Naive B cell (primary cell): ENCODE results near the gene CDC42SE2. TPM values are rescaled to one million over a fixed set of nuclear protein-coding genes. Genes with fewer than 3 reads are reported as not detected.
"Not testable (repeated sequence)": the region's sequence is repeated elsewhere in the genome, so short reads cannot be mapped to it uniquely, and the experiment has no call there.

ENCODE experiments used
- ATAC-seq, 2 donors: fragments of 150-1000 bp; cut with Tn5 transposase; 2 replicates each; pipeline ENCODE4 v1.10.0; 2021; ENCODE audit warnings: low read depth in 2 of 2, mild to moderate bottlenecking in 2 of 2, moderate library complexity in 2 of 2
- DNase-seq: peaks from one replicate; pipeline ENCODE4 v3.0.0; 2022
- H3K27ac Mint-ChIP-seq, 6 donors: one replicate each; pipeline ENCODE4 v1.8.0; 2020 to 2022; ENCODE audit warnings: mild to moderate bottlenecking in 6 of 6, mixed read lengths in 6 of 6, moderate library complexity in 5 of 6, inconsistent platforms in 2 of 6
- H3K27me3 Mint-ChIP-seq, 3 donors: one replicate each; pipeline ENCODE4 v1.8.0; 2021 to 2022; ENCODE audit warnings: mixed read lengths in 3 of 3, mild to moderate bottlenecking in 1 of 3
- H3K36me3 Mint-ChIP-seq, 2 donors: one replicate each; pipeline ENCODE4 v1.8.0; 2020 to 2022; ENCODE audit warnings: mixed read lengths in 2 of 2, inconsistent platforms in 1 of 2, mild to moderate bottlenecking in 1 of 2
- H3K4me1 Mint-ChIP-seq, 3 donors: one replicate each; pipeline ENCODE4 v1.8.0; 2020 to 2022; ENCODE audit warnings: mixed read lengths in 3 of 3, inconsistent platforms in 1 of 3, mild to moderate bottlenecking in 1 of 3, moderate library complexity in 1 of 3
- H3K4me3 Mint-ChIP-seq, 8 donors: one replicate each; pipeline ENCODE4 v1.8.0; 2020 to 2022; ENCODE audit warnings: mild to moderate bottlenecking in 8 of 8, mixed read lengths in 8 of 8, moderate library complexity in 8 of 8, inconsistent platforms in 2 of 8
- H3K9me3 Mint-ChIP-seq, 7 donors: one replicate each; pipeline ENCODE4 v1.8.0; 2020 to 2022; ENCODE audit warnings: mixed read lengths in 7 of 7, mild to moderate bottlenecking in 5 of 7, inconsistent platforms in 2 of 7, moderate library complexity in 1 of 7
- polyA plus RNA-seq, 6 donors: library from polyadenylated mRNA; unstranded; fragments of 300-500 nt; fragmentation: Illumina TruSeq; gene quantifications; one replicate each; pipeline ENCODE4 v1.2.3, GENCODE V29; 2021; ENCODE audit warnings: low read depth in 6 of 6

The CDC42SE2 gene
- polyA plus RNA-seq, 6 donors from 2014 or later = 168 to 314 (median 243) TPM

DNA sequence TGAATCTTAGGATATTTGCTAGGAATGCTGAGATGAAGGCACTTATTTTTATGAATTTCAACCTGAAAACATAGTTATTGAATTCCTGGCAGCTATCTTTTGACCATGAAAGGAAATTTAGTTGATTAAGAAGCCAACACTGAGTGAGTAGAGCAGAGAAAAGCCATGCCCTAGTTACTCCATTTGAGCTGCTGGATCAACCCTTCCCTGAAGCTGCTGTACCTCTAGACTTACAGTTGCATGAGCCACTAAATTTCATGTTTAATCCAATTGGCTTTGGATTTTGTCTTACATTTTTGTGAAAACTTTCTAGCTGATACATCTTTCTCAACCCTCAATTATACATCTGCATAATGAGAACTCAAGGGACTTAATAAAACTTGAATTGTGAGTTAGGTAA lies 54.6 kb downstream of the CDC42SE2 start:
- no peak overlapping the region for H3K4me3 Mint-ChIP-seq
- peaks cover 11 to 26% of the 10 kb centered on the region in 2 donors for H3K36me3 Mint-ChIP-seq
- DNase-seq (no peak), ATAC-seq (no peak)
- H3K4me1 Mint-ChIP-seq = peaks cover 36 to 70% (median 58%) of the 10 kb centered on the region in 3 donors
- no peak overlapping the region for H3K27ac Mint-ChIP-seq
- no peaks in the 10 kb centered on the region for H3K27me3 Mint-ChIP-seq
- H3K9me3 Mint-ChIP-seq = peaks cover 0 to 3% (median 0%) of the 10 kb centered on the region in 7 donors

DNA sequence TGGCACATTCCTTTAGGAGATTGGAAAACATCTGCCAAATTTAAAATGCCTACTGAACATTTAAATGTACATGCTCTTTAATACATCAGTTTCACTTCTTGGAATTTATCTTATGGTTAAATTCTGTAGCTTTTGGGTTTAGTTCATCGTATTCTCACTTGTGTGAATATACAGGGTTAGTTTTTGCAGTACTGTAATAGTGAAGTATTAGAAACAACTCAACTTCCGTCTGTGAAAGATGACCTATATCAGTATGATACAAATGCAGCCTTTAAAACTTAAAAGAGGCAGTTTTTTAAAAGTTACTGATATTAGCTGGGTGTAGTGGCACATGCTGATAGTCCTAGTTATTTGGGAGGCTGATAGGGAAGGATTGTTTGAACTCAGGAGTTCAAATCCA lies 57.2 kb downstream of the CDC42SE2 start:
- Mint-ChIP-seq H3K27me3 (no peaks in the 10 kb centered on the region), H3K4me3 (peak overlapping the region in 2 of 8 donors; percentile 36 to 37), H3K4me1 (peaks cover 34 to 67% (median 47%) of the 10 kb centered on the region in 3 donors), H3K36me3 (peaks cover 11 to 26% of the 10 kb centered on the region in 2 donors), H3K9me3 (peaks cover 0 to 3% (median 0%) of the 10 kb centered on the region in 7 donors), H3K27ac (peak overlapping the region in 4 of 6 donors; percentile 12 to 80 (median 62))
- no peak for DNase-seq
- ATAC-seq = peak in 1 of 2 donors; percentile 30

DNA sequence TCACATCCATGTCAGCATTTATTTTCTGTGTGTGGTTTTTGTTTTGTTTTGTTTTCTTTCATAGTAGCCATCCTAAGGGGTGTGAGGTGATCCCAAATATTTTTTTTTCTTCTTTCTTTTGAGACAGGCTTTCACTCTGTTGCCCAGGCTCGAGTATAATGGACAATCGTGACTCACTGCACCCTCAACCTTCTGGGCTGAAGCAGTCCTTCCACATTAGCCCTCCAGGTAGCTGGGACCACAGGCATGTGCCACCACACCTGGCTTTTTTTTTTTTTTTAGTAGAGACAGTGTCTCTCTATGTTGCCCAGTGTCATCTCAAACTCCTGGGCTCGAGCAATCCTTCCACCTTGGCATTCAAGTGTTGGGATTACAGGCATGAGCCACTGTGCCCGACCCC lies 59.1 kb downstream of the CDC42SE2 start:
- peaks cover 0 to 3% (median 0%) of the 10 kb centered on the region in 7 donors for H3K9me3 Mint-ChIP-seq
- peak overlapping the region in 4 of 6 donors; percentile 33 to 91 (median 83) for H3K27ac Mint-ChIP-seq
- ATAC-seq (no peak), DNase-seq (no peak)
- peaks cover 12 to 15% of the 10 kb centered on the region in 2 donors for H3K36me3 Mint-ChIP-seq
- no peaks in the 10 kb centered on the region for H3K27me3 Mint-ChIP-seq
- peak overlapping the region in 3 of 8 donors; percentile 24 to 44 (median 37) for H3K4me3 Mint-ChIP-seq
- H3K4me1 Mint-ChIP-seq = peaks cover 37 to 77% (median 51%) of the 10 kb centered on the region in 3 donors

DNA sequence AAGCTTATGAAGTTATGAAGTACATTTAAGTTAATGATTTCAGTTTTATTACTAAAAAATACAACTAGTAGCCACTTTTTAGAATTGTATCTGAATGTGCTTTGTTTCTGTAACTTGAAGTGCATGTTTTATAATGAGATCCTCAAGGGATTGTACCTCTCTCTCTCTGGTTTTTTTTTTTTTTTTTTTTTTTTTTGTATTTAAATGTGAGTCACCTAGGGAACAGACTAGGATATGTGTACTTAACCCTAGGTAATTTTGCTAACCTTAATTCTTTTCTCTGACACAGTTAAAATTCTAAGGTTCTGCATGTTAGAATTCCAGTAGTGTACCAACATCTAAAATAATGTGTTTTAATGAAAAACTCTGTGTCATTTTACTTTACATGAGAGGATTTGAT lies 59.5 kb downstream of the CDC42SE2 start:
- DNase-seq (no peak), ATAC-seq (no peak)
- H3K27ac Mint-ChIP-seq = peak overlapping the region in 3 of 6 donors; percentile 11 to 80 (median 33)
- H3K27me3 Mint-ChIP-seq = no peaks in the 10 kb centered on the region
- H3K4me3 Mint-ChIP-seq = no peak overlapping the region
- peaks cover 42 to 82% (median 56%) of the 10 kb centered on the region in 3 donors for H3K4me1 Mint-ChIP-seq
- H3K36me3 Mint-ChIP-seq = peaks cover 15 to 16% of the 10 kb centered on the region in 2 donors
- H3K9me3 Mint-ChIP-seq = peaks cover 0 to 3% (median 0%) of the 10 kb centered on the region in 7 donors

DNA sequence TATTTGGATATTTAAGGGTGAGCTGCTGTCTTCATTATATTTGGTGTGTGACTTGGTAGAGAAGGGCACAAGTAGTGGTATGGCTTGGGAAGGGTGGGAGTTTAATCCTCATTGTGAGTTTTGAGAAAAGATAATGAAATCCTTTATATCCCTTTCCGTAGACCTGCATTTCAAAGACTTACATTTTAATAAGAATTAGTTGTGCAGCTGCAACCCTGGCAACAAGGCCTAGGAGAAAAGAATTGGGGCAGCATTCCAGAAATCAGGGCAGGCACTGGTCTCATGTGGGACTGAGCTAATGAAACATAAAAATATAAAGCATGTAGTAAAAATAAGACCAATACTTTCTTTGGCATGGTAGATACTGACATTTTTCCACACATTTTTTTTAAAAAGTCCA lies 60.5 kb downstream of the CDC42SE2 start:
- H3K4me3 Mint-ChIP-seq = peak overlapping the region in 2 of 8 donors; percentile 16 to 29
- DNase-seq = no peak
- H3K36me3 Mint-ChIP-seq = peaks cover 13 to 19% of the 10 kb centered on the region in 2 donors
- no peaks in the 10 kb centered on the region for H3K27me3 Mint-ChIP-seq
- H3K27ac Mint-ChIP-seq = peak overlapping the region in 3 of 6 donors; percentile 38 to 90 (median 43)
- no peak for ATAC-seq
- peaks cover 0 to 2% (median 0%) of the 10 kb centered on the region in 7 donors for H3K9me3 Mint-ChIP-seq
- H3K4me1 Mint-ChIP-seq = peaks cover 48 to 86% (median 65%) of the 10 kb centered on the region in 3 donors

DNA sequence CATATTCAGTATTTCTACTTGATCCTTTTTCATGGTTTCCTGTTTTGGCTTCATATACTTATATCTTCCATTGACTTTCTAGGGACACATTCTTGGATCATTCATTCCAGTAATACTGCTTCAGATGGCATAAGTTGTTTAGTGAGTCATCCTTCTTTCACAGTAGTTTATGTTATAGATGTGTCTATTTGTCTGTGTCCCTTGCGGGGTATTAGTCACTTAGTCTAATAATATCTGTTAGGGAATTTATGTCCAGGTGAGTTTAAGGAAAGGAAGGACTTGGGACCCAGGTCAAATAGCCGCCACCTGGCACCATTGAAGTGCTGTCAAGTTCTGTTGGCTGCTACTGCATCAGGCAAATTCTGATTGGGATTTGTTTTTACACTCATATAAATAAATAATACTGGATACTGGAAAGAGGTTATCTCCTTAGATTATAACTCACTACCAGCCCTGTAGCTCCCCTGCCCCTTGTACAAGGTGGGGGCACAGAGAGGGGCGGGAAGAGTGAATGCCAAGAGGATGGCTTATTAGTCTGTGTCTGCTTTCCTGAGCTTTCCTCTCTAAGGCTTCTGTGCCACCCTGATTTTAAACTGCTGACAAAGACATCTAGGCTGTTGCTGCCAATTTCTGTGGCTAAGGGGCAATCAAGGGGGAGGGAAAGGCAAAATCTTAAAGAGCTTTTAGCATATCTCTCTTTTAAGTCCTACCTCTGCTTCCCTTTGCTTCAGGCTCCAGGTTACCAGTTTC lies 64.9 kb downstream of the CDC42SE2 start:
- DNase-seq = no peak
- Mint-ChIP-seq H3K4me3 (peak overlapping the region in 3 of 8 donors; percentile 3 to 27 (median 21)), H3K36me3 (peaks cover 0 to 19% of the 10 kb centered on the region in 2 donors), H3K9me3 (peaks cover 0 to 4% (median 0%) of the 10 kb centered on the region in 7 donors), H3K27ac (peak overlapping the region; percentile 39 to 95 (median 77)), H3K27me3 (no peaks in the 10 kb centered on the region), H3K4me1 (peaks cover 40 to 71% (median 65%) of the 10 kb centered on the region in 3 donors)
- ATAC-seq = peak in 1 of 2 donors; percentile 32

DNA sequence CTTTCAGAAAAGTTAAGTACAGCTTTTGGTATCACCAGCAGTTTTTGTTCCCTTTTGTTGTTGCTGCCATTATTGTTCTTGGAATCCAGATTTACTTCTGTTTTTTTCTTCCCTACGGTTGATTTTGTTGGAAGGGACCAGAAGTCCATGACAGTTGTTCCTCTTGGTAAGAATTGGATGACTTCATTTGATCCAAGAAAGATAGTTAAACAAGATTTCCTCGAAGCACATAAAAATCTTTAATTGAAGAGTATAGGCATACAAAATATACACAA lies 65.4 kb downstream of the CDC42SE2 start:
- peaks cover 38 to 71% (median 69%) of the 10 kb centered on the region in 3 donors for H3K4me1 Mint-ChIP-seq
- DNase-seq (no peak), ATAC-seq (no peak)
- H3K9me3 Mint-ChIP-seq = peaks cover 0 to 9% (median 0%) of the 10 kb centered on the region in 7 donors
- peak overlapping the region in 5 of 6 donors; percentile 29 to 94 (median 77) for H3K27ac Mint-ChIP-seq
- H3K36me3 Mint-ChIP-seq = peaks cover 0 to 19% of the 10 kb centered on the region in 2 donors
- H3K27me3 Mint-ChIP-seq = no peaks in the 10 kb centered on the region
- H3K4me3 Mint-ChIP-seq = peak overlapping the region in 1 of 8 donors; percentile 27

DNA sequence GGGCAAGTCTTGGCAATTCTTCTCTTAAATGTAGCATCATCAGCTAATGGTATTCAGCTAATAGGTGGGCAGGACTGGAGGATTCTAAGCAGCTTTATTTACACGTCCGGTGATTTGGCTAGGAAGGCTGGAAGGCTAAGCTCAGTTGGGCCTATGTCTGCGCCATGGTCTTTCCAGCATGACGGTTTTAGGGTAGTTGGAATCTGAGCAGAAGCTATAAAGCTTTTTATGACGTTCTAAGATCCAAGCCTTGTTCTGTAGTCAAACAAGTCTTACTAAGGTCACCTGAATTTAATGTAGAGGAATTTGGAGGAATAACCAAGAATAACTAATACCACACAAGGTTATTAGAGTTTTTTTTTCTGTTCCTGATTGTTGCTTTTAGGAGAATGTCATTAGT lies 66.2 kb downstream of the CDC42SE2 start:
- Mint-ChIP-seq H3K27me3 (no peaks in the 10 kb centered on the region), H3K27ac (peak overlapping the region in 5 of 6 donors; percentile 24 to 91 (median 75)), H3K4me3 (peak overlapping the region in 2 of 8 donors; percentile 6 to 38), H3K4me1 (peaks cover 40 to 76% (median 74%) of the 10 kb centered on the region in 3 donors), H3K9me3 (peaks cover 0 to 12% (median 0%) of the 10 kb centered on the region in 7 donors), H3K36me3 (peaks cover 0 to 22% of the 10 kb centered on the region in 2 donors)
- no peak for ATAC-seq
- no peak for DNase-seq

DNA sequence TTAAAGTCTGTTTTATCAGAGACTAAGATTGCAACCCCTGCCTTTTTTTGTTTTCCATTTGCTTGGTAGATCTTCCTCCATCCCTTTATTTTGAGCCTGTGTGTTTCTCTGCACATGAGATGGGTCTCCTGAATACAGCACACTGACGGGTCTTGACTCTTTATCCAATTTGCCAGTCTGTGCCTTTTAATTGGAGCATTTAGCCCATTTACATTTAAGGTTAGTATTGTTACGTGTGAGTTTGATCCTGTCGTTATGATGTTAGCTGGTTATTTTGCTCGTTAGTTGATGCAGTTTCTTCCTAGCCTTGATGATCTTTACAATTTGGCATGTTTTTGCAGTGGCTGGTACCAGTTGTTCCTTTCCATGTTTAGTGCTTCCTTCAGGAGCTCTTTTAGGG lies 71.9 kb downstream of the CDC42SE2 start:
- not testable (repeated sequence) for ATAC-seq
- H3K4me3 Mint-ChIP-seq = peak overlapping the region in 1 of 8 donors; percentile 16

DNA sequence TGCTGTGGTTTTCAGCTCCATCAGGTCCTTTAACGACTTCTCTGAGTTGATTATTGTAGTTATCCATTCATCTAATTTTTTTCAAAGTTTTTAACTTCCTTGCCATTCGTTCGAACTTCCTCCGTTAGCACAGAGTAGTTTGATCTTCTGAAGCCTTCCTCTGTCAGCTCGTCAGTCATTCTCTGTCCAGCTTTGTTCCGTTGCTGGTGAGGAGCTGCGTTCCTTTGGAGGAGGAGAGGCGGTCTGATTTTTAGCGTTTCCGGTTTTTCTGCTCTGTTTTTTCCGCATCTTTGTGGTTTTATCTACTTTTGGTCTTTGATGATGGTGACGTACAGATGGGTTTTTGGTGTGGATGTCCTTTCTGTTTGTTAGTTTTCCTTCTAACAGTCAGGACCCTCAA lies 72.9 kb downstream of the CDC42SE2 start:
- DNase-seq, H3K27me3 Mint-ChIP-seq, ATAC-seq: not testable (repeated sequence)
- Mint-ChIP-seq H3K27ac (peak overlapping the region in 3 of 6 donors; percentile 33 to 75 (median 70)), H3K4me1 (peaks cover 34 to 77% (median 76%) of the 10 kb centered on the region in 3 donors), H3K9me3 (peaks cover 0 to 29% (median 7%) of the 10 kb centered on the region in 7 donors), H3K36me3 (peaks cover 25 to 33% of the 10 kb centered on the region in 2 donors), H3K4me3 (peak overlapping the region in 3 of 8 donors; percentile 2 to 35 (median 27))

More for the DNA sequence above, 71.9 kb downstream of the CDC42SE2 start:
- Mint-ChIP-seq H3K36me3 (peaks cover 16 to 25% of the 10 kb centered on the region in 2 donors), H3K4me1 (peaks cover 26 to 71% (median 67%) of the 10 kb centered on the region in 3 donors), H3K27ac (peak overlapping the region in 3 of 6 donors; percentile 58 to 94 (median 70)), H3K9me3 (peaks cover 0 to 29% (median 7%) of the 10 kb centered on the region in 7 donors)
- not testable (repeated sequence) for DNase-seq, H3K27me3 Mint-ChIP-seq

DNA sequence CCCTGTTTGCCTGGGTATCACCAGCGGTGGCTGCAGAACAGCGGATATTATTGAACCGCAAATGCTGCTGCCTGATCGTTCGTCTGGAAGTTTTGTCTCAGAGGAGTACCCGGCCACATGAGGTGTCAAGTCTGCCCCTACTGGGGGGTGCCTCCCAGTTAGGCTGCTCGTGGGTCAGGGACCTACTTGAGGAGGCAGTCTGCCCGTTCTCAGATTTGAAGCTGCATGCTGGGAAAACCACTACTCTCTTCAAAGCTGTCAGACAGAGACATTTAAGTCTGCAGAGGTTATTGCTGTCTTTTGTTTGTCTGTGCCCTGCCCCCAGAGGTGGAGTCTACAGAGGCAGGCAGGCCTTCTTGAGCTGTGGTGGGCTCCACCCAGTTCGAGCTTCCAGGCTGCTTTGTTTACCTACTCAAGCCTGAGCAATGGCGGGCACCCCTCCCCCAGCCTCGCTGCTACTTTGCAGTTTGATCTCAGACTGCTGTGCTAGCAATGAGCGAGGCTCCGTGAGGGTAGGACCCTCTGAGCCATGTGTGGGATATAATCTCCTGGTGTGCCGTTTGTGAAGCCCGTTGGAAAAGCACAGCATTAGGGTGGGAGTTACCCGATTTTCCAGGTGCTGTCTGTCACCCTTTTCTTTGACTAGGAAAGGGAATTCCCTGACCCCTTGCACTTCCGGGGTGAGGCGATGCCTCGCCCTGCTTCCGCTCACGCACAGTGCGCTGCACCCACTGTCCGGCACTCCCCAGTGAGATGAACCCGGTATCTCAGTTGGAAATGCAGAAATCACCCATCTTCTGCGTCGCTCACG lies 73.6 kb downstream of the CDC42SE2 start:
- DNase-seq, H3K27me3 Mint-ChIP-seq, ATAC-seq: not testable (repeated sequence)
- peaks cover 25 to 33% of the 10 kb centered on the region in 2 donors for H3K36me3 Mint-ChIP-seq
- H3K9me3 Mint-ChIP-seq = peaks cover 0 to 29% (median 7%) of the 10 kb centered on the region in 7 donors
- H3K27ac Mint-ChIP-seq = peak overlapping the region in 2 of 6 donors; percentile 33 to 70
- H3K4me3 Mint-ChIP-seq = peak overlapping the region in 1 of 8 donors; percentile 47
- peaks cover 34 to 77% (median 74%) of the 10 kb centered on the region in 3 donors for H3K4me1 Mint-ChIP-seq

DNA sequence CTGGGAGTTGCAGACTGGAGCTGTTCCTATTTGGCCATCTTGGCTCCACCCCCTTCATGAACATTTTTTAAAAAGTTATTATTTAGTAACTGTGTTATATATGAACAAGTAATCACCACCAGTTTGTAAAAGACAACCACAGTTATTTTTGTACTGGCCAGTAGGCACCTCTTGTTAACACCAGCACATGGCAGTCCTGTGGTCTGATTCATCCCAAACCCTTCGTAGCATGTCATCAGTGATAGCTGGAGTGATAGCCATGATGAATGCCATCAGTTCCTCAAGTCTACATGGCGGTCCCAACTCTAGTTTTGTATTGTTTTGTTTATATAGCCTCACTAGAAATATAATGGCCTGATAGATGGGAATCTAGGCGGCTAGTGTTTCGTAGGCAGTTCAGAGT lies 74.2 kb downstream of the CDC42SE2 start:
- Mint-ChIP-seq H3K4me1 (peaks cover 36 to 78% (median 71%) of the 10 kb centered on the region in 3 donors), H3K4me3 (peak overlapping the region in 1 of 8 donors; percentile 47), H3K27ac (peak overlapping the region in 2 of 6 donors; percentile 50 to 70), H3K27me3 (no peaks in the 10 kb centered on the region), H3K9me3 (peaks cover 0 to 28% (median 7%) of the 10 kb centered on the region in 7 donors), H3K36me3 (peaks cover 29 to 36% of the 10 kb centered on the region in 2 donors)
- DNase-seq = no peak
- ATAC-seq = no peak

DNA sequence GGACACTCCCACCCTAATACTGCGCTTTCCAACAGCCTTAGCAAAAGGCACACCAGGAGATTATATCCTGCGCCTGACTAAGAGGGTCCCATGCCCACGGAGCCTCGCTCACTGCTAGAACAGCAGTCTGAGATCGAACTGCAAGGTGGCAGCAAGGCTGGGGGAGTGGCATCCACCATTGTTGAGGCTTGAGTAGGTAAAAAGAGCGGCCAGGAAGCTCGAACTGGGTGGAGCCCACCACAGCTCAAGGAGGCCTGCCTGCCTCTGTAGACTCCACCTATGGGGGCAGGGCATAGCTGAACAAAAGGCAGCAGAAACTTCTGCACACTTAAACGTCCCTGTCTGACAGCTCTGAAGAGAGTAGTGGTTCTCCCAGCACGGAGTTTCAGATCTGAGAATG lies 80.4 kb downstream of the CDC42SE2 start:
- H3K4me3 Mint-ChIP-seq = not testable (repeated sequence)
- H3K36me3 Mint-ChIP-seq = peaks cover 15 to 30% of the 10 kb centered on the region in 2 donors
- H3K4me1 Mint-ChIP-seq = peaks cover 30 to 63% (median 52%) of the 10 kb centered on the region in 3 donors

More for the DNA sequence above, 80.4 kb downstream of the CDC42SE2 start:
- not testable (repeated sequence) for H3K27me3 Mint-ChIP-seq, DNase-seq, H3K9me3 Mint-ChIP-seq, ATAC-seq
- H3K27ac Mint-ChIP-seq = peak overlapping the region in 2 of 6 donors; percentile 42 to 50
